H1 (cell line): Measurements from ENCODE around the gene ZNF526. TPM values are rescaled to one million over a fixed set of nuclear protein-coding genes. Genes with fewer than 3 reads are reported as not detected.

ENCODE experiments used
- CTCF ChIA-PET: fragments of 300-600 bp; sonication (Branson Sonifier 250); formaldehyde crosslinking; loops from one replicate; lab custom pipeline; 2021; ENCODE audit not compliant: partially characterized antibody; lab: Charles Lee
- POLR2A ChIA-PET: fragments of 300-600 bp; sonication (Branson Sonifier 250); formaldehyde crosslinking; loops from one replicate; lab custom pipeline; 2021; ENCODE audit warnings: inconsistent platforms; ENCODE audit not compliant: partially characterized antibody; lab: Charles Lee
- DNase-seq, 2 experiments: peaks; one replicate each; pipeline versions ENCODE4 v3.0.0 to v3.0.0-alpha.2; 2010 to 2022; ENCODE audit warnings: low spot score in 2 of 2, low read depth in 1 of 2, mixed read lengths in 1 of 2
- FAIRE-seq: peaks from 2 replicates; lab custom pipeline; 2011; peaks lifted over from hg19 to GRCh38; lab: Jason Lieb, UNC
- H2AFZ ChIP-seq: 2 replicates; pipeline ENCODE4 v1.8.1; 2012; ENCODE audit warnings: low read length, inconsistent platforms
- H2AK5ac ChIP-seq: 2 replicates; pipeline ENCODE4 v1.6.1; 2013; ENCODE audit warnings: low read depth, low read length
- H2BK120ac ChIP-seq: replicated peaks from 2 replicates; pipeline ENCODE3; 2013; ENCODE audit warnings: low read depth, low read length, inconsistent platforms
- H2BK12ac ChIP-seq: 2 replicates; pipeline ENCODE4 v1.6.1; 2013; ENCODE audit warnings: low read depth, low read length
- H2BK15ac ChIP-seq: 2 replicates; pipeline ENCODE4 v1.6.1; 2013; ENCODE audit warnings: low read length
- H2BK20ac ChIP-seq: 2 replicates; pipeline ENCODE4 v1.6.1; 2013; ENCODE audit warnings: low read length
- H2BK5ac ChIP-seq: 2 replicates; pipeline ENCODE4 v1.6.1; 2013; ENCODE audit warnings: low read depth, low read length
- H3K14ac ChIP-seq: 2 replicates; pipeline ENCODE4 v1.6.1; 2013; ENCODE audit warnings: inconsistent platforms; ENCODE audit not compliant: insufficient read length
- H3K18ac ChIP-seq: 2 replicates; pipeline ENCODE4 v1.6.1; 2013; ENCODE audit warnings: low read length; ENCODE audit errors: extremely low read depth
- H3K23ac ChIP-seq: 2 replicates; pipeline ENCODE4 v1.6.1; 2013; ENCODE audit warnings: inconsistent platforms; ENCODE audit not compliant: insufficient read length
- H3K23me2 ChIP-seq: 2 replicates; pipeline ENCODE4 v1.6.1; 2013; ENCODE audit warnings: low read depth, low read length
- H3K27ac ChIP-seq: 2 replicates; pipeline ENCODE4 v1.6.1; 2011; ENCODE audit warnings: low read depth, low read length, inconsistent platforms
- H3K27me3 ChIP-seq, 4 experiments: replicated peaks in 1 of 4; 1 replicate in 1 of 4; 2 replicates in 3 of 4; pipeline versions ENCODE4 v1.6.1 to v1.8.1; 2011 to 2013; ENCODE audit warnings: low read length in 3 of 4, mild to moderate bottlenecking in 3 of 4, inconsistent platforms in 2 of 4, mixed read lengths in 2 of 4, moderate library complexity in 1 of 4; ENCODE audit not compliant: control insufficient read depth in 3 of 4, insufficient read depth in 3 of 4; ENCODE audit errors: extremely low read depth in 1 of 4
- H3K36me3 ChIP-seq, 4 experiments: 2 replicates each; pipeline versions ENCODE4 v1.6.1 to v1.8.1; 2011 to 2013; ENCODE audit warnings: mild to moderate bottlenecking in 4 of 4, low read length in 3 of 4, moderate library complexity in 2 of 4, control low read depth in 1 of 4, inconsistent platforms in 1 of 4; ENCODE audit not compliant: insufficient read depth in 4 of 4, control insufficient read depth in 2 of 4
- H3K4ac ChIP-seq: replicated peaks from 2 replicates; pipeline ENCODE3; 2013; ENCODE audit warnings: low read length, low read depth, mixed read lengths, inconsistent platforms; ENCODE audit not compliant: insufficient read length
- H3K4me1 ChIP-seq, 4 experiments: replicated peaks in 1 of 4; 1 replicate in 1 of 4; 2 replicates in 3 of 4; pipeline versions ENCODE4 v1.6.1 to v1.8.1; 2011 to 2013; ENCODE audit warnings: low read length in 3 of 4, inconsistent platforms in 2 of 4, mixed read lengths in 1 of 4; ENCODE audit not compliant: insufficient read depth in 4 of 4, control insufficient read depth in 3 of 4
- H3K4me2 ChIP-seq, 2 experiments: 2 replicates each; pipeline versions ENCODE4 v1.6.1 to v1.8.1; 2011 to 2013; ENCODE audit warnings: low read depth in 2 of 2, low read length in 2 of 2, control low read depth in 1 of 2, inconsistent platforms in 1 of 2, mild to moderate bottlenecking in 1 of 2; ENCODE audit not compliant: insufficient read depth in 1 of 2
- H3K4me3 ChIP-seq, 4 experiments: fragments of 200-600, 300-600 bp in 1 of 4; sonication (generic), shearing (Covaris generic), sonication (Bioruptor Twin) in 1 of 4; 2 replicates each; pipeline versions ENCODE4 v1.5.1 to v1.8.1; 2011 to 2016; ENCODE audit warnings: low read length in 4 of 4, low read depth in 3 of 4, control low read depth in 2 of 4, inconsistent platforms in 2 of 4, mild to moderate bottlenecking in 2 of 4, mixed read lengths in 1 of 4, moderate library complexity in 1 of 4; ENCODE audit not compliant: insufficient read depth in 2 of 4; ENCODE audit errors: extremely low read depth in 1 of 4
- H3K56ac ChIP-seq: replicated peaks from 2 replicates; pipeline ENCODE3; 2013; ENCODE audit warnings: low read depth, mild to moderate bottlenecking, mixed read lengths, low read length, inconsistent platforms; ENCODE audit not compliant: insufficient read length
- H3K79me1 ChIP-seq: 2 replicates; pipeline ENCODE4 v1.6.1; 2013; ENCODE audit warnings: low read depth, low read length, control low read depth
- H3K79me2 ChIP-seq, 2 experiments: 2 replicates each; pipeline versions ENCODE4 v1.6.1 to v1.8.1; 2012 to 2013; ENCODE audit warnings: low read length in 2 of 2, mild to moderate bottlenecking in 2 of 2, inconsistent platforms in 1 of 2; ENCODE audit not compliant: insufficient read depth in 2 of 2, control insufficient read depth in 1 of 2
- H3K9ac ChIP-seq, 4 experiments: replicated peaks in 1 of 4; 1 replicate in 1 of 4; 2 replicates in 3 of 4; pipeline versions ENCODE4 v1.6.1 to v1.8.1; 2011 to 2013; ENCODE audit warnings: low read depth in 3 of 4, low read length in 3 of 4, control low read depth in 2 of 4, mild to moderate bottlenecking in 2 of 4, moderate library complexity in 2 of 4, inconsistent platforms in 1 of 4; ENCODE audit errors: extremely low read depth in 1 of 4
- H3K9me3 ChIP-seq, 2 experiments: 2 replicates each; pipeline versions ENCODE4 v1.6.1 to v1.8.1; 2012 to 2013; ENCODE audit warnings: mild to moderate bottlenecking in 2 of 2, moderate library complexity in 2 of 2, control low read depth in 1 of 2, inconsistent platforms in 1 of 2, low read depth in 1 of 2, low read length in 1 of 2, mixed read lengths in 1 of 2; ENCODE audit not compliant: insufficient read depth in 2 of 2
- H4K20me1 ChIP-seq, 2 experiments: replicated peaks in 1 of 2; 2 replicates each; pipeline versions ENCODE3 to v1.8.1; 2011 to 2013; ENCODE audit warnings: inconsistent platforms in 2 of 2, low read length in 2 of 2, mild to moderate bottlenecking in 1 of 2; ENCODE audit not compliant: insufficient read depth in 2 of 2, control insufficient read depth in 1 of 2
- H4K5ac ChIP-seq: 2 replicates; pipeline ENCODE4 v1.6.1; 2013; ENCODE audit warnings: low read length, low read depth, mixed read lengths, inconsistent platforms; ENCODE audit not compliant: insufficient read length
- H4K8ac ChIP-seq: 2 replicates; pipeline ENCODE4 v1.8.0; 2013; ENCODE audit warnings: mild to moderate bottlenecking, moderate library complexity, low read length, inconsistent platforms; ENCODE audit not compliant: insufficient read depth; ENCODE audit errors: extremely low read depth
- H4K91ac ChIP-seq: replicated peaks from 2 replicates; pipeline ENCODE3; 2013; ENCODE audit warnings: low read length, mixed read lengths, inconsistent platforms; ENCODE audit not compliant: insufficient read length
- POLR2AphosphoS5 ChIP-seq: IDR thresholded peaks from 2 replicates; pipeline ENCODE4 v1.6.1; 2011; ENCODE audit warnings: low read depth, low read length
- WGBS, 2 experiments: shearing (Covaris generic) in 1 of 2; methylation state at CpG; one replicate each; pipeline versions ENCODE4 v1.1.6 to v1.1.7; 2013 to 2015; ENCODE audit warnings: low lambda C conversion rate in 2 of 2, mixed read lengths in 2 of 2, inconsistent platforms in 1 of 2, low coverage in 1 of 2, missing lambda C conversion rate in 1 of 2; ENCODE audit not compliant: insufficient replicate concordance in 2 of 2, insufficient coverage in 1 of 2, insufficient read length in 1 of 2; ENCODE audit errors: extremely low coverage in 1 of 2, missing lambda C conversion rate in 1 of 2; 5-methylcytosine and 5-hydroxymethylcytosine counted together
- polyA plus RNA-seq, 7 experiments: library from polyadenylated mRNA; depleted of rRNA in 3 of 7; stranded (reverse) in 5 of 7; unstranded in 2 of 7; fragments of >200 nt in 5 of 7; fragments of 200-250 nt in 2 of 7; gene quantifications; 1 replicate in 5 of 7; 2 replicates in 1 of 7; 4 replicates in 1 of 7; pipeline versions ENCODE4 v1.2.1 to v1.2.3, GENCODE V29; 2011 to 2013; ENCODE audit warnings: missing spikeins in 2 of 7, mixed read lengths in 2 of 7
- total RNA-seq: library from RNA; stranded (reverse); fragmentation: NEBNext Ultra II Directional; extraction: Animal tissue kit (Norgen Biotek cat#: 25700); gene quantifications from 2 replicates; pipeline ENCODE4 v1.2.1, GENCODE V29; 2021

ZNF526 gene
- total and polyA plus RNA-seq, 2 of the 8 experiments (the other 6 are each of a cell fraction or from before 2014, with no cell fraction given), result 8.4 to 14.1 TPM

DNA sequence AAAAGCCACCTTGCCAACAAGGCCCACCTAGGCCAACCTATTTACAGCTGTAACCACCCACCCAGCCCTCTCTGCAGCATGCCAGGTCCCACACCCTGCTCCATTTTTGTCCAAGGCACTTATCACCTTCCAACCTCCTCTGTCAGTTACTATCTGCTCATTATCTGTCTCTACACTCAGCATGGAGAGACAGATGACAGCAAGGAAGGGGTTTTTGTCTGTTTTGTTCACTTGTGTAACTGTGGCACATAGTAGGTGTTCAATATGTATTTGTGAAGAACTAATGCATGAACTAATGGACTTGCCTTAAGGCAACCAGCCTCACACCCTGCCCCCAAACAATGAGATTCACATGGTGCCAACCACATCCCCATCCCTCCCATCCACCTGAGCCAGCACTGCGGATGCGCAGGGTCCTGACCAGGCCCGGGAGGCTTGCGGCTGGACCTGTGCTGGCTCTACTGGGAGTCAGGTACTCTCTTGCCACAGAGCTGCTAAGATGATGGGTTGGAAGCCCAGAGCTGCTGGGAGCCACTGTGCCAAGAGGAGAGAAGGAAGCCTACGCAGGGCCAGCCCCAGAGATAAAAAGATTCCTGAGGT is 19.9 kb upstream of the ZNF526 start:
- H4K20me1 ChIP-seq, result peaks cover 8 to 27% of the 10 kb centered on the region in 2 experiments
- WGBS, 2 experiments, result 98% methylated on average over 5 of the region's 5 CpGs; no CpG with 5 or more reads in 1 of the 2 experiments
- H2BK12ac ChIP-seq, result 0 out of 2 replicates have a peak overlapping the region, but pooled peaks have one; percentile 17
- H3K27me3 ChIP-seq, result no peaks in the 10 kb centered on the region
- peaks cover 0 to 32% of the 10 kb centered on the region in 2 experiments; a peak in 1 of 4 replicates for H3K79me2 ChIP-seq
- H2BK15ac ChIP-seq, result peak overlapping the region; percentile 31; the same call in 1 of the 2 replicates
- ChIA-PET POLR2A (no interaction called here), CTCF (interaction anchor here (0.6 to 1.9 kb wide), 7 partner anchors 9 to 240 kb away, joined by 3 to 5 read pairs (median 3); no protein-coding TSS in a partner anchor)
- H3K56ac ChIP-seq, result no peak overlapping the region
- 0 out of 2 replicates have a peak overlapping the region, but pooled peaks have one; percentile 71 for H2BK5ac ChIP-seq
- H3K79me1 ChIP-seq, result peaks cover 13% of the 10 kb centered on the region
- no peak overlapping the region for H2BK120ac ChIP-seq
- H3K9me3 ChIP-seq, result no peaks in the 10 kb centered on the region
- no peak overlapping the region; a peak in 1 of 7 replicates for H3K9ac ChIP-seq
- no peak overlapping the region for H3K4me3 ChIP-seq
- H3K18ac ChIP-seq, result no peak overlapping the region
- no peaks in the 10 kb centered on the region for H3K23me2 ChIP-seq
- H3K4me1 ChIP-seq, result peaks cover 0 to 33% (median 12%) of the 10 kb centered on the region in 4 experiments; a peak in 6 of 7 replicates
- H4K91ac ChIP-seq, result no peak overlapping the region
- H3K14ac ChIP-seq, result no peak overlapping the region
- no peak overlapping the region for H2AK5ac ChIP-seq
- no peak overlapping the region for H3K23ac ChIP-seq
- no peak overlapping the region for H3K4ac ChIP-seq
- no peak overlapping the region for H2AFZ ChIP-seq
- H4K5ac ChIP-seq, result no peak overlapping the region
- no peak overlapping the region for H2BK20ac ChIP-seq
- DNase-seq (no peak), FAIRE-seq (no peak)
- no peak overlapping the region for H4K8ac ChIP-seq
- H3K4me2 ChIP-seq, result no peak overlapping the region
- peaks cover 4 to 50% (median 17%) of the 10 kb centered on the region in 4 experiments; a peak in 6 of 8 replicates for H3K36me3 ChIP-seq
- no peak for TF ChIP-seq POLR2AphosphoS5
- 0 out of 2 replicates have a peak overlapping the region, but pooled peaks have one; percentile 12 for H3K27ac ChIP-seq
